Measurements from ENCODE around the gene DNAJA3. TPM values are rescaled to one million over a fixed set of nuclear protein-coding genes. Genes with fewer than 3 reads are reported as not detected.

DNAJA3 gene
- total and polyA plus RNA-seq, 9 of the 15 experiments (the other 6 are each of a cell fraction or from before 2014, with no cell fraction given): 8.1 to 105 (median 79.0) TPM

DNA sequence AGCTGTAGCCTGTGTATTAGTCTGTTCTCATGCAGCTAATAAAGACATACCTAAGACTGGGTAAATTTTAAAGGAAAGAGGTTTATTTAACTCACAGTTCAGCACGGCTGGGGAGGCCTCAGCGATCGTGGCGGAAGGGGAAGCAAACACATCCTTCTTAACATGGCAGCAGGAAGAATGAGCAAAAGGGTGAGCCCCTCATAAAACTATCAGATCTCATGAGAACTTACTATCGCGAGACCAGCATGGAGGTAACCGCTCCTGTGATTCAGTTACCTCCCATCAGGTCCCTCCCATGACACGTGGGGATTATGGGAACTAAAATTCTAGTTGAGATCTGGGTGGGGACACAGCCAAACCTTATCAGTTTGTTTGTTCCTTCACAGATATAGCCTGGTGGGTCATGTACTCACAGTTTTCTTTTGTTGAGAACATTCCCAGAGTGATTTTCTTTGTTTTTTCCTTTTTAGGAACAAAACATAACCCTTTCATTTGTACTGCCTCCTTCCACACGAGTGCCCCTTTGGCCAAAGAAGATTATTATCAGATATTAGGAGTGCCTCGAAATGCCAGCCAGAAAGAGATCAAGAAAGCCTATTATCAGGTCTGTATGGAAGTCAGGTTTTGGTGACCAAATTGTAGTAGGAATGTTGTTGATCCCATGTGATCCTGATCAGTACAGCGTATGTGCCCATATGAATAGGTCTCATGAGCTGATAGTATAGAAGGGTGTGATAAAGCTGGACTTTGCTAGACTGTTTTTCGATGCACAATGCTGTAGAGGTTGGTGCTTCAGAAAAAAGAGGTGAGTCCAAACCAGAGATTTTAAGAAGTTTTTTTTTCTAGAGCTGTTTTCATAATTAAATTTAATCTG lies 8.5 kb downstream of the DNAJA3 start (continued):
- TF ChIP-seq, protein P1, sequence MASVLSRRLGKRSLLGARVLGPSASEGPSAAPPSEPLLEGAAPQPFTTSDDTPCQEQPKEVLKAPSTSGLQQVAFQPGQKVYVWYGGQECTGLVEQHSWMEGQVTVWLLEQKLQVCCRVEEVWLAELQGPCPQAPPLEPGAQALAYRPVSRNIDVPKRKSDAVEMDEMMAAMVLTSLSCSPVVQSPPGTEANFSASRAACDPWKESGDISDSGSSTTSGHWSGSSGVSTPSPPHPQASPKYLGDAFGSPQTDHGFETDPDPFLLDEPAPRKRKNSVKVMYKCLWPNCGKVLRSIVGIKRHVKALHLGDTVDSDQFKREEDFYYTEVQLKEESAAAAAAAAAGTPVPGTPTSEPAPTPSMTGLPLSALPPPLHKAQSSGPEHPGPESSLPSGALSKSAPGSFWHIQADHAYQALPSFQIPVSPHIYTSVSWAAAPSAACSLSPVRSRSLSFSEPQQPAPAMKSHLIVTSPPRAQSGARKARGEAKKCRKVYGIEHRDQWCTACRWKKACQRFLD (CRISPR knock-in tag; IDR thresholded peaks at IDR 0.05): 0 out of 2 replicates have a peak, but pooled peaks have one; percentile 62
- peak; percentile 68 for TF ChIP-seq FOXJ2 (tag; IDR thresholded peaks at IDR 0.05)
- TF ChIP-seq TSC22D4 (tag; IDR thresholded peaks at IDR 0.05): no peak
- no peak for TF ChIP-seq RBM34 (IDR thresholded peaks at IDR 0.05; ENCODE audit: borderline replicate concordance, insufficient read depth, low read length)
- TF ChIP-seq EP400 (IDR thresholded peaks at IDR 0.05): peak; percentile 65
- TF ChIP-seq, protein P2, sequence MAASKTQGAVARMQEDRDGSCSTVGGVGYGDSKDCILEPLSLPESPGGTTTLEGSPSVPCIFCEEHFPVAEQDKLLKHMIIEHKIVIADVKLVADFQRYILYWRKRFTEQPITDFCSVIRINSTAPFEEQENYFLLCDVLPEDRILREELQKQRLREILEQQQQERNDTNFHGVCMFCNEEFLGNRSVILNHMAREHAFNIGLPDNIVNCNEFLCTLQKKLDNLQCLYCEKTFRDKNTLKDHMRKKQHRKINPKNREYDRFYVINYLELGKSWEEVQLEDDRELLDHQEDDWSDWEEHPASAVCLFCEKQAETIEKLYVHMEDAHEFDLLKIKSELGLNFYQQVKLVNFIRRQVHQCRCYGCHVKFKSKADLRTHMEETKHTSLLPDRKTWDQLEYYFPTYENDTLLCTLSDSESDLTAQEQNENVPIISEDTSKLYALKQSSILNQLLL (CRISPR knock-in tag; IDR thresholded peaks at IDR 0.05; ENCODE audit: borderline replicate concordance): no peak
- TF ChIP-seq ZNF586 (CRISPR knock-in tag; conservative IDR thresholded peaks at IDR 0.05): no peak
- TF ChIP-seq MAZ (CRISPR knock-in tag; conservative IDR thresholded peaks at IDR 0.05 in 1 of 2, IDR thresholded peaks at IDR 0.05 in 1 of 2): peak in 1 of 2 experiments; percentile 21; a peak in 2 of 4 replicates
- peak; percentile 81 for TF ChIP-seq POLR2AphosphoS5 (IDR thresholded peaks at IDR 0.05; ENCODE audit: control insufficient read depth, insufficient read depth, low read depth, low read length)
- TF ChIP-seq DACH1 (IDR thresholded peaks at IDR 0.05; ENCODE audit: partially characterized antibody): no peak
- TF ChIP-seq, protein P3, sequence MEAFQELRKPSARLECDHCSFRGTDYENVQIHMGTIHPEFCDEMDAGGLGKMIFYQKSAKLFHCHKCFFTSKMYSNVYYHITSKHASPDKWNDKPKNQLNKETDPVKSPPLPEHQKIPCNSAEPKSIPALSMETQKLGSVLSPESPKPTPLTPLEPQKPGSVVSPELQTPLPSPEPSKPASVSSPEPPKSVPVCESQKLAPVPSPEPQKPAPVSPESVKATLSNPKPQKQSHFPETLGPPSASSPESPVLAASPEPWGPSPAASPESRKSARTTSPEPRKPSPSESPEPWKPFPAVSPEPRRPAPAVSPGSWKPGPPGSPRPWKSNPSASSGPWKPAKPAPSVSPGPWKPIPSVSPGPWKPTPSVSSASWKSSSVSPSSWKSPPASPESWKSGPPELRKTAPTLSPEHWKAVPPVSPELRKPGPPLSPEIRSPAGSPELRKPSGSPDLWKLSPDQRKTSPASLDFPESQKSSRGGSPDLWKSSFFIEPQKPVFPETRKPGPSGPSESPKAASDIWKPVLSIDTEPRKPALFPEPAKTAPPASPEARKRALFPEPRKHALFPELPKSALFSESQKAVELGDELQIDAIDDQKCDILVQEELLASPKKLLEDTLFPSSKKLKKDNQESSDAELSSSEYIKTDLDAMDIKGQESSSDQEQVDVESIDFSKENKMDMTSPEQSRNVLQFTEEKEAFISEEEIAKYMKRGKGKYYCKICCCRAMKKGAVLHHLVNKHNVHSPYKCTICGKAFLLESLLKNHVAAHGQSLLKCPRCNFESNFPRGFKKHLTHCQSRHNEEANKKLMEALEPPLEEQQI (IDR thresholded peaks at IDR 0.05): no peak
- TF ChIP-seq RBM25 (IDR thresholded peaks at IDR 0.05; ENCODE audit: low read depth, low read length, severe bottlenecking): peak; percentile 75
- no peak for TF ChIP-seq RUNX1 (IDR thresholded peaks at IDR 0.05; ENCODE audit: low read depth)
- TF ChIP-seq ZNF766 (CRISPR knock-in tag; conservative IDR thresholded peaks at IDR 0.05): peak; percentile 94
- TF ChIP-seq, protein P4, sequence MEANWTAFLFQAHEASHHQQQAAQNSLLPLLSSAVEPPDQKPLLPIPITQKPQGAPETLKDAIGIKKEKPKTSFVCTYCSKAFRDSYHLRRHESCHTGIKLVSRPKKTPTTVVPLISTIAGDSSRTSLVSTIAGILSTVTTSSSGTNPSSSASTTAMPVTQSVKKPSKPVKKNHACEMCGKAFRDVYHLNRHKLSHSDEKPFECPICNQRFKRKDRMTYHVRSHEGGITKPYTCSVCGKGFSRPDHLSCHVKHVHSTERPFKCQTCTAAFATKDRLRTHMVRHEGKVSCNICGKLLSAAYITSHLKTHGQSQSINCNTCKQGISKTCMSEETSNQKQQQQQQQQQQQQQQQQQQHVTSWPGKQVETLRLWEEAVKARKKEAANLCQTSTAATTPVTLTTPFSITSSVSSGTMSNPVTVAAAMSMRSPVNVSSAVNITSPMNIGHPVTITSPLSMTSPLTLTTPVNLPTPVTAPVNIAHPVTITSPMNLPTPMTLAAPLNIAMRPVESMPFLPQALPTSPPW (CRISPR knock-in tag; IDR thresholded peaks at IDR 0.05): peak; percentile 31; the same call in 1 of the 2 replicates
- TF ChIP-seq SAFB2 (IDR thresholded peaks at IDR 0.05; ENCODE audit: borderline replicate concordance, low read depth, low read length, severe bottlenecking): no peak
- TF ChIP-seq RB1 (IDR thresholded peaks at IDR 0.05; ENCODE audit: low read depth): 0 out of 2 replicates have a peak, but pooled peaks have one; percentile 18
